T-helper 22 cell (primary cell): ENCODE measurements around the gene RPL28.

Experiments used
- DNase-seq: peaks from one replicate; pipeline ENCODE4 v3.0.0-alpha.2; 2020; ENCODE audit warnings: low read depth

Gene RPL28

DNA sequence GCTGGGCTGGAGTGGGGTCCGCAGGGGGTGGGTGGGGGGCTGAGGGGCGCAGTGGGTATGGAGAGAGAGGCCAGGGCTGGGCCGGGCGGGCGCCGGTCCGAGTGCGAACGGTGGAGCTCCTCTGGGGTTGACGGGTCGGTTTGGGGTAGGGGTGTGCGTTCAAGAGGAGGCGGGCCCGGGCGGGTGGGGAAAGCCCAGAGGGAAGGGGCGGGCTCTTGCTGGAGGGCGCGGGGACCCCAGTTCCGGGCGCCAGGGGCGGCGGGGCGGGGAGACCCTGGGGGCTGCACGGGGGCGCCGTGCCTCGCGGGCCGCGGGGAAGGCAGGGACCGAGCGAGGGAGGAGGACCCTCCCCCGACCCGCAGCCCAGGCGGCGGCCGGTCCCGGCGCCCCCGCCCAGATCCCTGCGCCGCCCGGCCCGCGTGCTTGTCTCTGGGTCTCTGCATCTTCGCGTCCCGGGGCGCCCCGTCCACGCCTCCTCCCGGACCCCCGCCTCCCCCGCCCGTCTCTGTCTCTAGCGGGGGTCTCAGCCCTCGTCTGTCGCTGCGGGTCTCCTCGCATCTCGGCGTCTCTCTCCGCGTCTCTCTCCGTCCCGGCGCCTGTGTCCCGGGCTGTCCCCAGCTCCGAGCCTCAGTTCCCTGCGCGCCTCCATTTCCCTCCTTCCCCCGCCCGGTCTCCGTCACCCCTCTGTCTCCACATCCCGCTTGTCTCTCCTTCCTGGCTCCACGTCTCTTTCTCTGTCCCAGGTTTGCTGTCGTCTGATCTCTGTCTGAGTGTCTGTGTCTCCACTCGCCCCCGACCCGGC lies 65.6 kb downstream of the RPL28 start:
- no peak for DNase-seq

DNA sequence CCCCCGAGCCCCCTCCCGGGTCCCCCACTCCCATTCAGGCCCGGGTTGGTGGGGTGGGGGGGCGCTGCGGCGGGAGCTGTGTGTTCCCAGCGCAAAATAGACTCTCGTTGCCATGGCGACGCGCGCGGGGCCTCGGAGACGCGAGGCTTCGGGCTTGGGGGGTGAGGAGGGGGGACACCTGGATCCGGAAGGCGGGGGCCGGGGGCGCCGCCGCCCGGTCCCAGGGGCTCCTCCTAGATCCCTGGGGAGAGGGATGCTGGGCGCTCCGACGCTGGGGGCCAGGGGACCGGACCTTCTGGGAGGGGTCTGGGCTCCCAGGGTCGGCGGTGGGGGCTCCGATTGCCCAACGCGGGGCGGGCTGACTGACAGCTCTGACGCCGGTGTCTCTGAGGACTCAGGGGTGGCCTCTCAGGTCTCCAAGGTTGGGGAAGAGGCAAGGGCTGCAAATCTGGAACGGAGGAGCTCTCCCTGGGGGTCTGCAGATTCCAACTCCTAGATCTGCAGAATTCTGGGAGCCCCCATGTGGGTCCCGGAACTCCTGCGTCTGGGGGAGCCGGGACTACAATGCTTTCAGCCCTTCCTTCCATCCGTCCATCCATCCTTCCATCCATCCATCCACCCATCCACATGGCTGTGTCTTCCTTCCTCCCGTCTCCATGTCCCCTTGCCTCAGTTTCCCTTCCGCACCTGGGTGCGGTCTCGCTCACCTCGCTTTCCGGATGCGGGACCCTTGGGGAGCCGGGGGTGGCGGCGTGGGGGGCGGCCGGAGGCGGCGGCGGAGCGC lies 66.4 kb downstream of the RPL28 start:
- DNase-seq: peak; percentile 20
